NCI-H748 treated with DMSO at 0.1 percent for 48 hours (cell line): Measurements from ENCODE around the gene KCTD16.

Experiments
- DNase-seq: peaks from one replicate; lab custom pipeline; 2025; lab: John Stamatoyannopoulos, UW

KCTD16 gene

DNA sequence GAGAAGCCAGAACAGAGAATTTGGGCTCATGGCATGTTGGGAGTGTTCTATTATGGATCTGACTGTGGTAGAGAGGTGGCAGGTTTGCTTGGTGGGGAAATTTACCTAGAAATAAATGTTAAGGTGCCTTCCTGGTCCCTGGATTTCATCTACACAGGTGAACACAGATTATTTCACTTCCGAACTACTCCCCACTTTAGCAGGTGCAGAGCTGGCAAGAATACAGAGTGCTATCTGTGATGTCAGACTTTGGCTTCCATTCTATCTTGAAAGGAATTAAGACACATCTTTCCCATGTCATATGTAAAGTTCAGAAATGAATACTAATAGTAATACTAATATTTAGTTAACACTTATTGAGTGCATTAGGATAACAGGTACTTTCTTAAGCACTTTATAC is 234.0 kb downstream of the KCTD16 start:
- no peak for DNase-seq

DNA sequence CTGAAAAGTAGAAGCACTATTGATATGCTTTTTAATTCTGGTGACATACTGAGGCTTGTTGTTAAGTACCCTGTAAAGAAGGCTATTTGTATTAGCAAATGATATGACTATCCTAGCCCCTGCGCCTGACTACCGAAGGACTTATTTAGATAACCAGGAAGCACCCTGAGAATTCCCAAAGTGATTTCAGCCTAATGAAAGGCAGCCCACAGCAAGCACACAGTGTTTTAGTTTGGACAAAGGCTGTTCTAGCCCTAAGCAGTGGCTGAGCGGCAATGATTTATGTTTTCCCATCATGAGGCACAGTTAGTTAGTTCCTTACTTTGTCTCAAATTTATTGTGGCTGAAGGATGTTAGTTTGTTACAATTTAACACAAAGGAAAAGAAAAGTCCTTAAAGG is 235.3 kb downstream of the KCTD16 start:
- no peak for DNase-seq

DNA sequence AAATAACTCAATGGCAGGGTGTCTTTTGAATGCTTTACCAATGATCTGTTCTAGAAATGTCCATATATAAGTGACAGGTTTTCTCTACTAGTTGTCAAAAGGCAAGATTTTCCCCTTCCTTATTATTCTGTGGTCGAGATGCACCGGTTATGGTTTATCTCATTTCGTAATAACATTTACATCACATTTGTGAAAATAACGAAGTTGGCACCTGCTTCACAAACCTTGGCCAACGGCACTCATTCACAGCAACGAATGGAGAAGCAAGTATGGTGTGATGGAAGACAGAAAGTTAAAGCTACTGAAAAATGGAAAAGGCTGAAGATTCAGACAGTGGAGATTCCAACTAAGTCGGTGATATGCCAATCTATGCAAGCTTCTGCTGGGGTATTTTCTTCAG is 235.8 kb downstream of the KCTD16 start:
- no peak for DNase-seq

DNA sequence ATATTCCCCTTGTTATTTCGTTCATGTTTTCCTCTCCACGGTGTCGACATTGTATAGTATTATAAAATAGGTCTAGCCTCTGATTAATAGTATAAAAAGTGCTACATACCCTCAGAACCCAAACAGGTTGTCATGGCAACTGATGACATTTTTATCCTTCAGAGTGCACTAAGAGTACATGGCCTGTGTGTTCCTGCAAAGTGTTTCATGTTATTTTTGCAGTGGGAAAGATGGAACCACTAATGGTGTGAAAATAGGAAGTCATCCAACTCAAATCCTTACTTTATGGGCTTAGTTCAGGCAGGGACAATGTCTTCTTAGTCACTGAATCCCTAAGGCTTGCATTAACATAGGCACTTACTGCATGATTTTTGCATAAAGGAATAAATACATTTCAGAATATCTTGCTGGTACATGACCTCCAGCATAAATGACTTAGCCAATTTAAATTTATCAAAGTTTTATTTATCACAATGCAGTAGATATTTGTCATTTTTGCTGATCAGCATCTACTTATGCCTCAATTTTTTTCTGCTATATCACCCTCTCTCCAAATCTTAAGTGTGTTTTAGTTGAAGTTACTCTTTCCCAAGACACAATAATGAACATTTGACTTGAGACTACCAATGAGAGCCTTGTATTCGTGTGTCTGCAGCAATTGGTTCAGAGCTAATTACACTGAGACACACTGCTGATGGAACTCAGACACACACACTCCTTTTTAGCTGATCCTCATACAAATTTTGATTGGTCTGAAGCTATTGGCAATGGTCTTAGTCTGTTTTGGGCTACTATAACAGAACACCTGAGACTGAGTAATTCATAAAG is 243.7 kb downstream of the KCTD16 start:
- DNase-seq = no peak

DNA sequence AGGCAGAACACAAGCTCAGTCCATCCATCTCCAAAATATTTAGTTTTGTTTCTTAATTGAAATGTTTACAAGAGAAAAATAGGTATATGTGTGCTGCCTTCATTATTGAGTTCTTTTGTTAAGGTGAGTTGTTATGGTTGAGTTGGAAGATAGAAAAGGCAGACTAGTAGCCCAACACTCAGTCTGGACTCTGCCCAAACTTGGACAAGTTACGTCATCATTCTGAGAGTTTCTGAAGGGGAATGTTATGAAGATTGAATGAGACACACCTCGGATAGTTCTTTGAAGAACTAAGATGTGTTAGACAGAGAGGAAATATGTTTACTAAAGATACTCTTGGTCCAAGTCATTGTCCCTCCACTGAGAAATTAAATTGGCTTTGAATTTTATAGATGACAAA is 245.5 kb downstream of the KCTD16 start:
- no peak for DNase-seq

DNA sequence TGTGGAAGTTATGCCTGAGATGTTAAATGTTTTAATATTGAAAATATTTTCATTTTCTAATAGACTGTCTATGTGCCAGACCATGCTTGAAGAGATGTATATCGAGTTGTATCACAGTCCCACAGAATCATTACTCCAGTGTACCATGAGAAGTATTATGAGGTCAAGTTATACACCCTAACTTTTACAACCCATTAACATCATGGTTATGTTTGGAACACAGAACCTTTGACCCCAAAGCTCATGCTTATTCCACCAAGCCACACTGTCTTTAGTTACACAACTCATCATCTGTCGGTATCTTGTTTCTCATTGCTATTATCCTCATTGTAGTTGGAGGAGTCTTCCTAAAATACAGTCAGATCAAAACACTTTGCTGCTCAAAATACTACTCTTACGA is 248.0 kb downstream of the KCTD16 start:
- no peak for DNase-seq

DNA sequence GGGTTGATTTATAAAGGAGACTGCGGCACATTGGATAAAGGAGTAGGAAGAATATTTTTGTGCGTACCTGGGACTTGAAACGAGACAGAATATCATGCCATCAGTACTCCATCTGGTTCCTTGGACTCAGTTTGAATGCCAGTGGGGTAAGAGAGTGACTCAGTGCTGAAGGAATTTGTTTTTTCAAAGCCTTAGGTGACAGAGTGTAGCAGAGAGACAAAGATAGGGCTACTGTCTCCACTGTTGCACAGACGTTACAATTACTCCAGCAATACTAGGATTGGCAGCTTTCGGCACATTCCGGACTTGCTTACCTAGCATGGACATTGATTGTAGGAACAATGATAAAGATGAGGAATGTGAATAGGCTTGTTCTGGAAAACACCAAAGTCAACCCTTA is 250.7 kb downstream of the KCTD16 start:
- DNase-seq = no peak

DNA sequence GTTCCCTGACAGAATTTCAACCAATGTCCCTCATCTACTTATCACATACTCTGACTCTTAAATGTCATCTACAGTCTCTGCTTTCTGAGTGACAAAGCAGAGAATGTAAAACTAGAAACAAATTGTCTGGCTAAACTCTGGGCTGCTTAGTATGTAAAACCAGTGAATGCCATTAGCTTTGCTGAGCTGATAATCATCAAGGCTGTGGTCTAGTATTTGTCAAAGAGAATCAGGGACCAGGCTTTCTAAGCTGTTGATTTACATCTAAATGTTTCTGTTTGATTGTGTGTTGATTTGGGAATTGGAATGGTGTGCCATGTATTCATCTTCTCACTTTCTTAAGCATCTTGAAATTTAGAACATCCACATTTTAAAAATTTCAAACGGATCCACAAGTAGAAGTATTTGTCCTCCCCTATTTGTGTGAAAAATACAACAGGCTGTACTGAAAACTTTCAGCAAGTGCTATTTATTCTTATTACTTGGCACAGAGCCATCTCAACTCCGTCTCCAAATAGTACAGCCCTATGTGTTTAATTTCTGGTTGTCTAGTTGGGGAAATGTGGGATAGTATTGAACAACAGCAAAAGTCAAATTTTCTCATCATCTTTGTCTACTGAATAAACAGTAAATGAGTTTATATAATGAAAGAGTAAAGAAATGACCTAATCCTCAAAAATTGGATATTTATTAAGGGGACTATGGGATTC is 251.5 kb downstream of the KCTD16 start:
- no peak for DNase-seq

DNA sequence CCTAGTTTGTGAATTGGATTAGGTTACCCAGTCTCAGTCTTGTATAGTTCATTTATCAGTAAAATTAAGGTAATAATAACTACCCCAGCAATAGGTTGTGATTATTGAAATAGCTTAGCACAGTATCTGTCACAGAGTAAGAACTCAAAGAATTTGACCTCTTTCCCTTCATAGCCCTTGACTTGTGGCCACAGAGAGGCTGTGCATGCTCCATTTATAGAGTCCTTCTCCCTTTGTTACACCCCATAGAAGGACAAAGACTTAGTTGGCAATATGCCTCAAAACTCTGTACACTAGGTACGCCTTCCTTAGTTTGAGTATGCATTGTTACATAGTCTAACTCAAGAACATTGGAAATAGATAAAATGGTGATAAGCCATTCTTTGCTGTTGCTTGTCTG is 257.2 kb downstream of the KCTD16 start:
- no peak for DNase-seq

DNA sequence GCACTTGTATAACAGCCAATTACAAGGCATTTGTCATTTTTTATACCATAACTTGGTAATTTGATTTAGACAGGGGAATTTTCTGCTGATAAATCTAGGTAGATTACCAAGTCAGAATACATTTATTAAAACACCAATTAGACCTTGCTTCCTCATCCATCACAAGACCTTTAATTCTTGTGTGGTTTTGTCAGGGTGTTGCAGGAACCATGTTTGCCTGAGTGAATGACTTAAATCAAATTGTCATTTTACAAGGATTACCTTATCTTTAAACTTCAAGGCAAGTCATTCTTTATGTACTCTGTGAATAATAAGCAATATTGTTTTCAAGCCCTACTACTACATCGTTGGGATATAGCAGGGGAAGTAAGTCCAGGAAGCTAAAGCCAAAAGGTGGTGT is 257.7 kb downstream of the KCTD16 start:
- no peak for DNase-seq

DNA sequence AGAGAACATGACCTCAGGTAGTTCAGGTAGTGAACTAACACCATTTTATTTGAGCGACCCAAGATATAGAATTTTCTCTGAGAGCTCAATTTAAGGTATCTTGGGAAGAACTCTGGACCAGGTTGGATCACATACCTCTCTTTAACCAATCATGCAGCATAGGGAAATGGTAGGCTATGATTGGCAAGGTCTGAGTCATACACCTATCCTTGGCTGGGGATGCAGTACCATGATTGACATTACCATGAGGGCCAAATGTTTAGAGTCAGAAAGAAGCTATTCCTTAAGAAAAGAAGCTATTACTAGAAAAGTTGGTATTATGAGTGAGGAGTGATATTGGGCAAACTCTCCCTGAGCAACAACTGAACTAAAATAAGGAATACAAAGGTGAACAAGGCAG is 258.7 kb downstream of the KCTD16 start:
- DNase-seq = no peak

DNA sequence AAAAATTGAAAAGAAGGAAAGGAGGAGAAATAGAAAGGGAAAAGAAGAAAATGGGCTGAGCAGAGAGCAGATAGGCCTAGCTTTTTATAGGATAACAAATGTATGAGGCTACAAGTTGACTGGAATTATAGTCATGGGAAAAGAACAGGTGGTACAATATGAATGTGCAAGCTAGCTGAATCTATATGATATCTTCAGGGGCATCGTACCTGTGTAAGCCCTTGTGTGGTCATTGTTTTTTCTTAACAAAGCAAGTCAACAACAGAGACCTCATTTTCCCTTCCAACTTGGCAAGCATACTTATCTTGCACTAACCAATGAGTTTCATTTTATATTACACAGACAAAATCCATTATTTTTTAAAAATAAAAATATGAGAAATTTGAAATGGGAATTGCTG is 259.2 kb downstream of the KCTD16 start:
- DNase-seq = no peak

DNA sequence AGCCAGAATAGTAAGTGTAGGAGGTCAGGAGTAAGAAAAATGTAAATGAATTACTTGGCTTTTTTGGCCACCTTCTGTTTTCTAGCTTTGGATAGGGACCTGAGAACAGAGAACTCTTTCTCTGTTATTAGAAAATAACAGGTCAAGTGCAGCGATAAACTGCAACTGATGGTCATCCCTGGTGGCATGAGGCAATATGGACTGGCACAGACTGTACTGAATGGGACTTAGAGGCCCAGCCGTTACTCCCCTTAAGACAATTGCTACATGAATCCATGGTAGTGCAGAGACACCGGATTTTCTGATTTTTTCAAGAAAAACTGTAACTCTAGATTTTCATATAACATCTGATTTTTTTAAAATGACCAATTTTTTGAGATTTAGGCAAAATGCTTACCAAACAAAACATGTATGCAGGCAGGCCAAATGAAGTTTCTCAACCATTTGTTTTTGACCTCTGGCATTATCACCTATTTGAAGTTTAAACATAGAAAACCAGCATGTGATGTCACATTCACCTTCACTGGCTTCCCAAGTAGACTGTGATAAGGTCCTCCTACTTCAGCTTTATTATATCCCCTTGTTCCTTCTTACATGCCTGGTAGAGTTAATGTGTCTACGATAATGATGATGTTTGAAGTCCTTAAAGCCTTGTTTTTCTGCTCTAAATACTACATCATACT is 262.6 kb downstream of the KCTD16 start:
- DNase-seq = no peak

DNA sequence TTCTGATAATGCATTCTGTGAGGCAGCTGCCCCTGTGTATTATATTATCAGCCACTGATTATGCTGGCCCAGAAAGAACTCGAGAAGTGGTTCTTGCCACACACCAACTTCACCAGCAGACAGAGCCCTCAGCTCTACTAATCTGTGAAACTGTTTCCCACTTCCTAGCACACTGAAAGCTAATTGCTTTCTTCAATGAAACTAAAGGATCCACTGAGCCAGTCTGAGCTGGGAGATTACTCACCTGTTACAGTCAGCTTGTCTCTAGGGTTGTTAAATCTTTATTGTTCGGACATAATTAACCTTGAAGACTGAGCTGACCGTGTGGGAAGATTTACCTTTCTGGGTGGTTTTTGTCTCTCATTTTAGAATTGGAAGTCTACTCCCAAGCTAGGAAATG is 263.2 kb downstream of the KCTD16 start:
- no peak for DNase-seq

DNA sequence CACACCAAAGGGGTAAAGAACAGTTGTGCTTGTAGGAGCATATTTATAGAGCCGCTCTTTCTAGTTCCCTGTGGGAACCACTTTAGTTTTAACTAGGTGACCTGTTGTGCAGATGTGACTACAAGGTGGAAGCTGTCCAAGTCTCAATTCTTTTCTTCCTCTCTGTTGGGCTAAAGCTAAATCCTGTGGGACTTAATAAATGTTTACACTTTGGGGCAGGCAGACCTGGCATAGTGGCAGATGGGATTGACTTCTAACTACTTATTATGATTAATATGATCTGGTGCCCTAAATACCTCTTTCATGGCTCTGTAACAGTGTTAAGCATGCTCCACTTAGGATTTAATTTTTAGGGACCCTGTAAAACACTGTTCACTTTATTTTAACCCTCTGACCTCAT is 265.3 kb downstream of the KCTD16 start:
- no peak for DNase-seq

DNA sequence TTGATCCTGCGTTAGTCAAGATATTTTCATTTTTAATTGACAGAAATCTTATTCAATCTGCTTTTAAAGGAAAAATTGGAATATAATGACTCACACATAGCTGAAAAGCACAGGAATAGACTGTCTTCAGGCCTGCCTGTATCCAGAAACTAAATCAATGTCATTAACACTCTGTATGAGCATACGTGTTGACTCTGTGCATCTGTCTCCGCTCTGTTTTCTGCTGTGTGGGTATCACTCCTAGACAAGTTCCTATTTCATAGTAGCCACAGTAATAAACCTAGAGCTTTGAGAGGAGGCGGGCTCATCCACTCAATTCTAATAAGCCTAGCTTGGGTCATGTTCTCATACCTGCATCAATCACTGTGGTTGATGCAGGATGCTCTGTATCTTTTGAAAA is 267.6 kb downstream of the KCTD16 start:
- no peak for DNase-seq

DNA sequence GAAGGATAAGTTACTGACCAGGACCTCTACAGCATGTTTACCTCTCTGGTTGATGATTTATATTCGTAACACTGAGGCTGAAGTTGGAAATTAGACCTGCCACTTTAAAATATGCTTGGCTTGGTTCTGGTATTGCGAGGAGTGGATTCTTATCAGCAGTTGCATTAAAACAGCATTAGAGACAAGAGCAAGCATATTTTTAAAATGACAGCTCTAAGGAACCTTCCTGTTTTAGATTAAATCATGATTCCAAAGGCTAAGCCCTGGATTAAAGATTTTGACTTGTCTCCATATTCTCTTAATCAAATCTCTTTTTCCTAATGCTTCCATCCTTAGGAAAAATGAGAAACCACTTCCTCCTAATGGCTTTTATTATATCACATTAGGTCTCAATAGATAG is 277.8 kb downstream of the KCTD16 start:
- DNase-seq = no peak

DNA sequence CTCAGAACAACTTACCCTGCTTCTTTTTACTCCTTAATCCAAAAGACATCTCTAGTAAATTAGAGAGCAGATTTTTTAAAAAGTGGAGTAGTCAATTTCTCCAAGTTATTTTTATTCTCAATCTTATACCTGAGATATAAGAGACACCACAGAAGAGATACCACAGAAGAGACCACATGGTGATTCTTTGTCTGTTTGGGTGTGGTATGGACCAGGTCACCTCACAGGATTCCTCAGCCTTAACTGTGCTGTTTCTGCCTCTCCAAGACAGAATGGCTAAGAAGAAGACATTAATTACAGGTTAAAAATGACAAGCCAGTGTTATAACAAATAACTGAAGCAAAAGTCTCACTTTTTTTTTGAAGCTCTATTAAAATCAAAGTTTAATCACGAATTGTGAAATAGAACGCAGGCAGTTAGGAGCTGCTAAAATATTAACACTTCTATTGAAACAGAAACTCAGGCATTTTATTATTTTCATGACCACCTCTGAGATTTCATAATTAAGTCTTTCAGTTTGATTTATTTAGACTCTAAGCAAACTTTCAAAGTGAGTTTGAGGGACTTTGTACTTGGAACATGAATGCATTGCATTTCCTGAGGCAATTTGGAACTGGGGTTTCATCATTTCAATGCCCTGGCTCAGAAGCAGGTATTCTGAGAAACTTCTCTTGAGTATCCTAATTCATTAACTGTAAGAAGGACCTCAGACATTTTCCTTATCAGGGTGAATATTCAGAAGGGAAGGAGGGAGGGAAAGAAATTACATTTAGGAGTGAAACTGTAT is 280.7 kb downstream of the KCTD16 start:
- DNase-seq = no peak

DNA sequence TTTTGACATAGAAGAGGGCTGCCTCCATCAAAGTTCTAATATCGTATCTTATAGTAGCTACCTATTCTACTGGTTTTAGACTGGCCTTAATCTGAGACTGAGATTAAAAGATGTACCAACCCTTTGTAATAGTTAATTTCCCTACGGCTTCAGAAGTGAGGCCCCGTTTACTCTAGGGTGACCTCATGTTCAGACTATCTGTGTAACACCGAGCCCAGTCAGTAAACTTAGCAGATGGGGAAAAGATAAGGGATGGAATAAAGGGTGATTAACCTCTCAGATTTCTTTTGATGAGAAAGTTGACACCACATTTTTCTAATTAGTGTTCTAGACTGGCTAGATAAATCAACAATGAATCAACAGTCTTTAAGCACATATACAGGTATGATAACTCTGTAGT is 283.1 kb downstream of the KCTD16 start:
- no peak for DNase-seq

DNA sequence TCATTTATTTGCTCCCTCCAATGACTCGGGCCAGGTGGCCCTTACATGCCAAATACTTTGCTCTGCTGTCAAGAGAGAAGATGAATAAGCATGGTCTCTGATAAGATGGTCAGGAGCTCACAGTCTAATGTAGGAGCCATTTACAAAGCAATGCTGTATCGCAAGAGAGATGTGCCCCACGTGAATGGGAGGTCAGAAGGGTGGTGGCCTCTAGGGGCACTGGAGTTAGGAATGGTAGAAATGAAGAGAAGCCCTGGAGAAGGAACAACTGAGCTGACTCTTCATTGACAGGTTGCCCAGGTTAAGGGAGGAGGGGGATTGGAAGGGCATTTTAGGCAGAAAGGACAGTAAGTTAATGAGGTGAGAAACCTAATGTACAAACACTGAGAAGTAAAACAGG is 286.5 kb downstream of the KCTD16 start:
- no peak for DNase-seq

DNA sequence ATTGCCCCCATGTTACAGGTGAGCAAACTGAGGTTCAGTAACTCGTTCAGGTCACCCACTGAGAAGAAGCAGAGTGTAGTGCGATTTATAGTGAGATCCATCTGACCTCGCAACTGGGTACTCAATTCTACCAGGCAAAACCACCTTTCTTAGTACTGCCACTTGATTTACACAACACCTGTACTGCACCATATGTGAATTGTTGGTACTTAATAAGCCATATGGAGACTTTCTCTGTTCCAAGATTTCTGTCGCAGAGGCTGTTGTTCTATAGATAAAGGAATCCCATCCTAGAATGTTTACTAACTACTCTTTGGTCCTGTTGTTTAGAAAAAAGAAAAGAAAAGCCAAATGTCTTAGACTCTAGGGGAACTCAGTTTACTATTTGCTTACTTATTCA is 287.5 kb downstream of the KCTD16 start:
- no peak for DNase-seq

DNA sequence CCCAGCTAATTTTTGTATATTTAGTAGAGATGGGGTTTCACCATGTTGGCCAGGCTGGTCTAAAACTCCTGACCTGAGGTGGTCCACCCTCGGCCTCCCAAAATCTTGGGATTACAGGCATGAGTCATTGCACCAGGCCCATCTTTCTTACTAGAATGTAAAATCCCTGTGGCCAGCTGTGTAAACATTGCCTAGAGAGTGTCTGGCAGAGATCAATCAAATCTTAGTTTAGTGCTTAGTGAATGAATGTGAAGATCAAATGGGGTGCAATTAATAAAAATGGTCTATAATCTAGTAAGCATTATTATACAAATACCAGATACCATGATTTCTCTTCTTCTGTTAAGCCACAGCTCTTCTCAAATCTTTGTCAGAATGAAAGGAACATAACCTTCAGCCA is 289.9 kb downstream of the KCTD16 start:
- DNase-seq = peak; percentile 41
